Activated CD4-positive, CD25-positive, alpha-beta regulatory T cell (primary cell): ENCODE measurements around the gene SCN5A.

Source experiments
- DNase-seq, 4 experiments: peaks; one replicate each; lab custom pipeline; 2025; lab: John Stamatoyannopoulos, UW

The SCN5A gene

DNA sequence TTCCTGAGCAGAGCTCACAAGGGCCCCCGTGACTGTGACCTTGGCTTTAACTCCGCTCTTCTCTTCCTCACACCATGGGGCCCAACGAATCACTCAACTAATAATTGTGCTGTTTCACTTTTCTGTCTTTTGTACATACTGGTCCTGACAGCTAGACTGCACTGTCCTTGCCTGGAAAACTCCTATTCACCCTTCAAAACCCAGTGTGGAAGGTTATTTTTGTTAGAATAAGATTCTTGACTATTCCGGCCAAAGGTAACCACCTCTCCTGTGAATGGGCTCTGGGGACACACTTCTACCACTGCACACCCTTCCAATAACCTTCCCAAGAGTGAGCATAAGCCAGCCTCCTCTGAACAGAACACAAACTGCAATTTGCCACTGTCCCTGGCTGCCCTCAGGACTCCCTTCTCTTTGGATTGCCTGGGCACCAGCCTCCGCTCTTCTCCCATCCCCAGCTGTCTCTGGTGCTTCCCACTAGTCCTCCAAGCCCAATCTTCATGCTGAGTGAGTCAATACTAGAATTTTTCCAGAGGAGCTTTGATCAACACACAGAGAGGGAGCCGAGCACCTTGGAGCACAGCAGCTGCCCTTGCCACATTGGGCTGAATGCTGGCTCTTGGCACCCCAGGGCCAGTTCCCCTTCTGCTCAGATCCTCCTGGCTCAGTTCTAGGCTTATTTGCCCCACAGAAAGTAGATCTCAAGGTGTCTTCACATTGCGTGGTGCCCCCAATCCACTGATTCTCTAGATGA is 2.1 kb downstream of the SCN5A start:
- no peak for DNase-seq

DNA sequence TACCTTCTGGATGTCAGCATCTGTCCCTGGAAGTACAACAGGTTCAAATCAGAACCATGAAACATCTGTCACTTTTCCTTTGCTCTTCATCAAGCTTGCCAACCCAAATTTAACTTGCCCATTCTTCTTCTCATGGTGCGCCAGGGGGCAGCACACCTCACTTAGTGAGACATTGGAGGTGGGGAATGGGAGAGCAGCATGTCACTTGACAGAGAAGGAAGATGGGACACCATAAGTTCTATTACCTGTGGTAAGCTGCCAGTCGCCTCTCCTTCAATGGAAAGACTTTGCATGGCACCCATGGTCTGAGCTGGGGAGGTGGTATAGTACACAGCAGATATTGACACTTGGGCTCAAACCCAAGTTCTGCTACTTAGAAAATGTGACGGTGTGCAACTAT is 2.9 kb downstream of the SCN5A start:
- no peak for DNase-seq

- DNase-seq = no peak
Observed at GRCh38 chr3:38646062-38646461, 3.4 kb downstream of the SCN5A start.

- no peak for DNase-seq
Observed at GRCh38 chr3:38645601-38646000, 3.9 kb downstream of the SCN5A start.

- no peak for DNase-seq
Observed at GRCh38 chr3:38645076-38645475, 4.4 kb downstream of the SCN5A start.

GRCh38 chr3:38644662-38645053 is 4.8 kb downstream of the SCN5A start:
- no peak for DNase-seq

GRCh38 chr3:38644016-38644661 is 5.3 kb downstream of the SCN5A start:
- DNase-seq = no peak

- DNase-seq = no peak
Observed at GRCh38 chr3:38643592-38643991, 5.9 kb downstream of the SCN5A start.

DNA sequence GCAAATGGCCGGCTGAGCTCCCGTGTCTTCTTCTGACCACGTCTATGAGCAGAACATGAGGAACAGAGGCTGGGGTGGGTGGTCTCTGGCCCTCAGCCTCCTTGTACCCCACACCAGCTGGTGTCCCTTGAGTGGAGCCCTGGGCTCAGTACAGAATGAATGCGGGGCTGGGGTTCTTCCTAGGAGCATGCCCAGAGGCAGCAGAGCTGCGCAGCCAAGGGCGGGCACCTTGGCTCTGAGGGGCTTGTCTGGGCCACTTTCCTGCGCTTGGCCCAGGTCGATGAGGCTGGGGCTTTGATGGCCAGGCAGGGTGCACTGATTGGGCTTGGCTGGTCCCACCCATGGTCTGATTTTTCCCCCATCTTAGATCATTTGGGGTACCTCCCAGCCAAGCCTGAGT is 6.4 kb downstream of the SCN5A start:
- no peak for DNase-seq

DNA sequence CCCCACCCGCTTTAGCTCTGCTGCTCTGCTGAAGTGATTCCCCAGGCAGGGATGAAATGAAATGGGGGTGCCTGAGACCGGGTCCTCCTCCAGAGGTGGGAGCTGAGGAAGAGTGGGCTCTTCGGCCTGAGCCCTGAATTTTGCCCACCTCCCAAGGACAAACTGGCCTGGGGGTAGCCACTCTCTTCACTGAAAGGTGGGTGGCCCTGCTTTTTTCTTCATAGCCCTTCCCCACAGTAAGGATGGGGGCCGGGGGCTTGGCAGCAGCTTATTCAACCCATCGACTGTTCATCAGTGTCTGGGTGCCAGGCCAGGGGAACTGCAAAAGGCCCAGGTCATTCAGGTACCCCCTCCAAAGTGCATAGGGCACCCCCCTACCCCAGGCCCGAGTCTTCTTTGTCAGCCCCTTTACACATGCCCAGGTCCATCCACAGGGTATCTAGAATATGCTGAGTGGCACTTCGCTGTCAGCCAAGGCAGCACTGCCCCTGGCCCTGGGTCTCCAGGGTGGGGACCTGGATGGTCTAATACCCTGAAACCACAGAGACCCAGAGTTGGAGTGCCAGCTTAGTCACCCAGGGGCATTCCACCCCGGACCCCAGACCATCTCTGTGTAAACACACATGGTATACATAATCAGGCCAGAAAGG is 7.9 kb downstream of the SCN5A start:
- no peak for DNase-seq

- DNase-seq = no peak
Observed at GRCh38 chr3:38640661-38641452, 8.6 kb downstream of the SCN5A start.

- DNase-seq = no peak
Observed at GRCh38 chr3:38638354-38638753, 11.1 kb downstream of the SCN5A start.

- DNase-seq = no peak
Observed at GRCh38 chr3:38637906-38638305, 11.6 kb downstream of the SCN5A start.

GRCh38 chr3:38636881-38637280 is 12.6 kb downstream of the SCN5A start:
- DNase-seq = no peak

GRCh38 chr3:38636464-38636863 is 13.0 kb downstream of the SCN5A start:
- DNase-seq = no peak

DNA sequence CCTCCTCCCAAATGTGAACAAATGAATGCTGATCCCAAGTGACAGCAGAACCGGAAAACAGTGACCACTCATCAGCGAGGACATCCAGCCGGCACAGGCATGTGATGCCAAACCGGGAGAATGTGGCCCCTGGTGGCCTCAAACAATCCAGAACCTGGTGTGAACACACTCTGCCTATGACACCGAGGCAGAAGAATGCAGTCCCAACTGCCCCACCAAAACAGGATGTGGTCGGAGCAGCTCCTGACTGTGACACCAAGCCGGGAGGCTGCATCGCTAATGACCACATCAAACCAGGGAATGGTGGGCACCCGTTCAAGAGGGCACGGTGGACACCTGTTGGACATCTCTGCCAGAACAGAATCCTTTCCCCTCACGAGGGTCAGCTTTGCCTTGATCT is 15.4 kb downstream of the SCN5A start:
- DNase-seq = no peak

GRCh38 chr3:38632989-38633388 is 16.5 kb downstream of the SCN5A start:
- DNase-seq = no peak

DNA sequence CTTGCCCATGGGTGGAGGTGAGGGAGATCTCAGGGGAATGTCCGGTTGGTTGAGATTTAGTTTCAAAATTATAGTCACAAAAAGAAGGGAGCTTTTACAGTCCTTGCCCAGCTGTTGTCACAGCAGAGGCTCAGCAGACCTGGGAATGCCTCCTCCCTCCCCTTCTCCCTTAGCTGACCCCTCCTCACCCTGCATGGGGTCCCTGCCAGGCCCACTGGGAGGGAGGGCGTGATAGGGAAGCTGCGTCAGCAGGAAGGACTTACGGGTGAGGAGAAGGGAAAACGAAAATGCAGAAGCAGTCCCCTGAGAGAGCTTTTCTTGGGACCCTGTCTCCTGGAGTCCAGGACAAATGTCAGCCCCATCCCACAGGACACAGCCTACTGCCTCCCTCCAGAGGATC is 18.9 kb downstream of the SCN5A start:
- no peak for DNase-seq

- DNase-seq = no peak
Observed at GRCh38 chr3:38630070-38630469, 19.4 kb downstream of the SCN5A start.

DNA sequence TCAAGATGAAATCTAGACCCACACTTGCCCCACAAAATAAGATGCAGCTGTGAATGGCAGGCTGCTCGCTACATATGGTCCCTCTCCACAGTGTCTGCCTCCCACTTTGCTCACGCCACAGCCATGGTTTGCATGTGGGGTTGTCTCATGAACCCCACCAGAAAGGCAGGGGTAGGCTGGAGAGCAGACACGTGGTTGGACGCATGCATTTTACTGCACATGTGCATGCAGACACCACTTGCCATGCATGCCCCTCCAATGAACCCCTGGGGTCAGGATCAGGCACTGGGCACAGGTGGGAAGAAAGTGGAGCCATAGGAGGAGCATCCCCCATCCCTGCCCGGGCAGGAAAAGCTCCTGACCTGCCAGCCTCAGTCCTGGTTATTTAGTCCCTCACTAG is 20.7 kb downstream of the SCN5A start:
- no peak for DNase-seq

- no peak for DNase-seq
Observed at GRCh38 chr3:38627956-38628355, 21.5 kb downstream of the SCN5A start.

DNA sequence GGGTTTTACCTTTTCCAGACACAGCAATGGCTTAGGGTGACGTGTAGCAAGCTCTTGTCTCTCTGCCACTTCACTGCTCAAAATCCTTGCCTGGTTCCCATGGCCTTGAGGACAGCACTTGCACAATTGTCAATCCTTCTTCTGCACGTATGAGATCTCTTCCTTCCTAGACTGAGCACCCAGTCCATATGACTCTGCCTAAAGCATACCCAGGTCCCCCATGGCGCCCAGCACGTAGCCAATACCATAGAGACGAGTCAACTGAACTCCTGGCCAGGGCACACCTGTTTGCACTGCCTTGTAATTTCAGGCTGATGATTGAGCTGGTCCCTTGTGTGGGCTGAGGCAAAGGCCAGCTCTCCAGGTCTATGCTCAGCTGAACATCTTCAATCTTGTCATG is 23.3 kb downstream of the SCN5A start:
- DNase-seq = no peak

DNA sequence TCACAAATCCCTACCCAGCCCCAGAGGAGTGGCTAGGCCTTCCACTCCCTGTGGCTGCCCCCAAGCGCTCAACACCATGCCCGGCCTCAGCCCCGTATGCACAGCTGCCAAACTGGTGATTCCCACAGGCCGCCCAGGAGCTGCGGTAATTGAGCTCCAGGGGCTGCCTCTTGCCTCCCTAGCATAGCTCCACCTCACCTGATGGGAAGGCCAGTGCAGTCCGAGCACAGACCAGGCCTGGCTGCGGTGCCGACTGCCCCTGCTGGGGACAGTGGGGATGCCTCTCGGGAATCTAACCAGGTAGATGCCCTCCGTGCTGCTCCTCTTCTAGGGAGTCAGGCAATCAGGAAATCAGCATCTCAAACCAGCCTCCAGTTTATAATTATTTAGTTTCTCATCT is 25.9 kb downstream of the SCN5A start:
- no peak for DNase-seq
